ENCODE results near the gene CASKIN2. TPM values are rescaled to one million over a fixed set of nuclear protein-coding genes. Genes with fewer than 3 reads are reported as not detected.

CASKIN2 gene
- total RNA-seq, 4 donors from 2014 or later, result 13.7 to 46.0 (median 15.6) TPM

GRCh38 chr17:75518983-75519537, 3.7 kb upstream of the CASKIN2 start:
- Histone ChIP-seq H3K27me3 (no peaks in the 10 kb centered on the region), H3K27ac (no peak overlapping the region), H3K9me3 (no peaks in the 10 kb centered on the region), H3K4me3 (no peak overlapping the region), H3K4me1 (peaks cover 0 to 33% (median 14%) of the 10 kb centered on the region in 3 donors), H3K36me3 (peaks cover 0 to 36% of the 10 kb centered on the region in 2 donors)
- TF ChIP-seq CTCF (IDR thresholded peaks at IDR 0.05) (no peak), POLR2AphosphoS5 (IDR thresholded peaks at IDR 0.05) (no peak), POLR2A (IDR thresholded peaks at IDR 0.05) (no peak), EP300 (IDR thresholded peaks at IDR 0.05) (no peak)
- WGBS, 2 donors (ENCODE audit: low coverage in 1 of 2), result 86 to 89% methylated on average over 7 of the region's 9 CpGs
- no peak for ATAC-seq

- Histone ChIP-seq H3K4me1 (peaks cover 0 to 42% (median 21%) of the 10 kb centered on the region in 3 donors), H3K4me3 (no peak overlapping the region), H3K27me3 (no peaks in the 10 kb centered on the region), H3K36me3 (peaks cover 0 to 39% of the 10 kb centered on the region in 2 donors), H3K27ac (no peak overlapping the region), H3K9me3 (no peaks in the 10 kb centered on the region)
- TF ChIP-seq CTCF (IDR thresholded peaks at IDR 0.05), result no peak
- TF ChIP-seq POLR2AphosphoS5 (IDR thresholded peaks at IDR 0.05), result no peak
- no peak for TF ChIP-seq EP300 (IDR thresholded peaks at IDR 0.05)
- TF ChIP-seq POLR2A (IDR thresholded peaks at IDR 0.05), result no peak
- 79 to 88% methylated on average over 3 of the region's 3 CpGs for WGBS, 2 donors (ENCODE audit: low coverage in 1 of 2)
- ATAC-seq, result no peak
Measured at GRCh38 chr17:75518201-75518600, 2.9 kb upstream of the CASKIN2 start.

GRCh38 chr17:75517297-75517865, 2.0 kb upstream of the CASKIN2 start:
- Histone ChIP-seq H3K9me3 (no peaks in the 10 kb centered on the region), H3K4me1 (peaks cover 0 to 50% (median 23%) of the 10 kb centered on the region in 3 donors), H3K4me3 (peak overlapping the region; percentile 66 to 96), H3K27me3 (no peaks in the 10 kb centered on the region), H3K27ac (peak overlapping the region in 3 of 4 donors; percentile 90 to 98 (median 90)), H3K36me3 (peaks cover 0 to 38% of the 10 kb centered on the region in 2 donors)
- no peak for ATAC-seq
- WGBS, 2 donors (ENCODE audit: low coverage in 1 of 2), result 64 to 80% methylated on average over 1 to 3 of the region's 10 CpGs
- TF ChIP-seq POLR2A (IDR thresholded peaks at IDR 0.05) (no peak), CTCF (IDR thresholded peaks at IDR 0.05) (no peak), POLR2AphosphoS5 (IDR thresholded peaks at IDR 0.05) (no peak), EP300 (IDR thresholded peaks at IDR 0.05) (no peak)

- Histone ChIP-seq H3K36me3 (peaks cover 0 to 32% of the 10 kb centered on the region in 2 donors), H3K27ac (peak overlapping the region; percentile 13 to 98 (median 90)), H3K27me3 (no peaks in the 10 kb centered on the region), H3K4me3 (peak overlapping the region; percentile 66 to 96), H3K4me1 (peaks cover 0 to 56% (median 30%) of the 10 kb centered on the region in 3 donors), H3K9me3 (no peaks in the 10 kb centered on the region)
- ATAC-seq, result peak; percentile 4
- WGBS, 2 donors (ENCODE audit: low coverage in 1 of 2), result no CpG with 5 or more reads among the region's 65 CpGs
- TF ChIP-seq POLR2A (IDR thresholded peaks at IDR 0.05) (no peak), POLR2AphosphoS5 (IDR thresholded peaks at IDR 0.05) (no peak), EP300 (IDR thresholded peaks at IDR 0.05) (no peak), CTCF (IDR thresholded peaks at IDR 0.05) (no peak)
Measured at GRCh38 chr17:75516619-75517296, 1.4 kb upstream of the CASKIN2 start.
